ENCODE measurements around the gene FNDC10.

DNA sequence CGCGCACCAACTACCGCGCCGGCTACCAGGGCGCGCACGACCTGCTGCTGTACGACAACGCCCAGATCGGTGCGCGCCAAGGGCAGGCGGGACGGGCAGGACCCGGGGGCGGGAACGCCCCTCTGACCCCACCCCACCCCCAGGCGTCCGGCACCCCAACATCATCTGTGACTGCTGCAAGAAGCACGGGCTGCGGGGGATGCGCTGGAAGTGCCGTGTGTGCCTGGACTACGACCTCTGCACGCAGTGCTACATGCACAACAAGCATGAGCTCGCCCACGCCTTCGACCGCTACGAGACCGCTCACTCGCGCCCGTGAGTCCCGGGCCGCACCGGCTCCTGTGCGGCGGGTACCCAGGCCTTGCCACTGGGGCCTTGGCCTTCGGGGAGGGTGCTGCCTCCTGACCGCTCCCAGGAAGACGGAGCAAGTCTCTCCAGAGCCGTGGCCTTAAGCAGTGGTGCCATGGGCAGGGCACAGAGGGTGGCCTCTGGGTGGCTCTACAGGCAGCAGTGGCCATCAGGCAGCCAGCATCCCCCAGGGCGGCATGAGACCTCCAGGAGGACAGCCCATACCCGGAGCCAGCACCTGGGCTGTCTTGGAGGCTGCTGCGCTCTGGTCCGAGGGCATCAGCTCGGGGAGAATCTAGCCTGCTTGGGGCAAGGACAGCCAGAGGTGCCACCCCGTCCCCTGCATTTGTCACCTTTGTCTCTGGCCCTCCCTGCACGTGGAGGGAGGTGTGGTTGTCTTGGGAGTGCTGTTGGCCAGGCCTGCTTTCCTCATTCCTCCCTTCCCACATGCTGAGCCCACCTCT, 23.9 kb upstream of the FNDC10 start:
- TF ChIP-seq BHLHE40 (IDR thresholded peaks at IDR 0.05; ENCODE audit: low read length) (no peak), TARDBP (IDR thresholded peaks at IDR 0.05) (no peak)

Measured in K562 (cell line).